ENCODE measurements around the gene PCDH15. TPM values are rescaled to one million over a fixed set of nuclear protein-coding genes. Genes with fewer than 3 reads are reported as not detected.
A peak's percentile ranks its signal among the peaks of the same experiment; 100 is the strongest.

PCDH15 gene
- total and polyA plus RNA-seq, 8 donors: 0.58 to 2.1 (median 1.2) TPM

GRCh38 chr10:53983431-53983830 is 817.6 kb downstream of the PCDH15 start:
- H3K27me3 ChIP-seq: no peaks in the 10 kb centered on the region
- H3K27ac ChIP-seq: no peak overlapping the region
- peaks cover 0 to 3% of the 10 kb centered on the region in 2 donors for H3K9me3 ChIP-seq
- no peaks in the 10 kb centered on the region for H3K4me1 ChIP-seq
- intact Hi-C loops (cut with DNase I): no loop called here
- DNase-seq: no peak
- ATAC-seq: no peak
- TF ChIP-seq CTCF (IDR thresholded peaks at IDR 0.05): no peak
- H3K4me3 ChIP-seq: no peak overlapping the region
- no peaks in the 10 kb centered on the region for H3K36me3 ChIP-seq

- Histone ChIP-seq H3K27ac (no peak overlapping the region), H3K27me3 (no peaks in the 10 kb centered on the region), H3K36me3 (no peaks in the 10 kb centered on the region), H3K4me3 (no peak overlapping the region), H3K4me1 (no peaks in the 10 kb centered on the region), H3K9me3 (peaks cover 0 to 3% of the 10 kb centered on the region in 2 donors)
- no peak for ATAC-seq
- intact Hi-C loops (cut with DNase I): no loop called here
- no peak for TF ChIP-seq CTCF (IDR thresholded peaks at IDR 0.05)
- DNase-seq: no peak
Observed at GRCh38 chr10:53980210-53980609, 820.8 kb downstream of the PCDH15 start.

- no peak for DNase-seq
- H3K4me3 ChIP-seq: no peak overlapping the region
Observed at GRCh38 chr10:53978301-53978700, 822.7 kb downstream of the PCDH15 start.

GRCh38 chr10:53977267-53977666 is 823.8 kb downstream of the PCDH15 start:
- H3K4me3 ChIP-seq: no peak overlapping the region
- H3K9me3 ChIP-seq: peaks cover 0 to 3% of the 10 kb centered on the region in 2 donors
- no peaks in the 10 kb centered on the region for H3K4me1 ChIP-seq
- no peaks in the 10 kb centered on the region for H3K27me3 ChIP-seq
- H3K36me3 ChIP-seq: no peaks in the 10 kb centered on the region
- intact Hi-C loops (cut with DNase I): no loop called here
- no peak for TF ChIP-seq CTCF (IDR thresholded peaks at IDR 0.05)
- DNase-seq (peak in 2 of 4 donors; percentile 31 to 51), ATAC-seq (peak; percentile 67)
- H3K27ac ChIP-seq: no peak overlapping the region

More at GRCh38 chr10:53978301-53978700, 822.7 kb downstream of the PCDH15 start:
- Histone ChIP-seq H3K27me3 (no peaks in the 10 kb centered on the region), H3K27ac (no peak overlapping the region), H3K36me3 (no peaks in the 10 kb centered on the region), H3K9me3 (peaks cover 0 to 3% of the 10 kb centered on the region in 2 donors), H3K4me1 (no peaks in the 10 kb centered on the region)
- TF ChIP-seq CTCF (IDR thresholded peaks at IDR 0.05): no peak
- intact Hi-C loops (cut with DNase I): no loop called here
- no peak for ATAC-seq

GRCh38 chr10:53957401-53957800 is 843.6 kb downstream of the PCDH15 start:
- H3K27ac ChIP-seq: no peak overlapping the region
- H3K4me3 ChIP-seq: no peak overlapping the region
- TF ChIP-seq CTCF (IDR thresholded peaks at IDR 0.05): no peak
- no peaks in the 10 kb centered on the region for H3K36me3 ChIP-seq
- intact Hi-C loops (cut with DNase I): no loop called here
- H3K27me3 ChIP-seq: no peaks in the 10 kb centered on the region
- H3K4me1 ChIP-seq: no peaks in the 10 kb centered on the region
- H3K9me3 ChIP-seq: peaks cover 0 to 1% of the 10 kb centered on the region in 2 donors
- no peak for ATAC-seq
- no peak for DNase-seq

All from left lung (tissue), 10 donors.